Neural progenitor cell (in vitro differentiated cells): ENCODE results near the gene DCDC1. TPM values are rescaled to one million over a fixed set of nuclear protein-coding genes. Genes with fewer than 3 reads are reported as not detected.

ENCODE experiments used
- DNase-seq: peaks from one replicate; pipeline ENCODE4 v3.0.0-alpha.2; 2016; ENCODE audit warnings: low spot score
- H2AFZ ChIP-seq: fragments of 200-600 bp; sonication (generic); replicated peaks from 2 replicates; pipeline ENCODE4 v1.6.1; 2016; ENCODE audit warnings: antibody characterized with exemption
- H3F3A ChIP-seq: fragments of 200-600 bp; sonication (generic); 2 replicates; pipeline ENCODE4 v1.6.1; 2016; ENCODE audit warnings: antibody characterized with exemption, low read depth
- H3K27ac ChIP-seq: fragments of 200-600 bp; sonication (generic); 2 replicates; pipeline ENCODE4 v1.5.1; 2016; ENCODE audit warnings: mild to moderate bottlenecking
- H3K27me3 ChIP-seq: fragments of 200-600 bp; sonication (generic); 2 replicates; pipeline ENCODE4 v1.6.1; 2016; ENCODE audit warnings: mild to moderate bottlenecking, moderate library complexity
- H3K36me3 ChIP-seq: fragments of 200-600 bp; sonication (generic); 2 replicates; pipeline ENCODE4 v1.5.1; 2016
- H3K4me1 ChIP-seq: fragments of 200-600 bp; sonication (generic); 2 replicates; pipeline ENCODE4 v1.6.1; 2016; ENCODE audit warnings: mixed run types
- H3K4me2 ChIP-seq: fragments of 200-600 bp; sonication (generic); 2 replicates; pipeline ENCODE4 v1.6.1; 2016
- H3K4me3 ChIP-seq: fragments of 200-600 bp; sonication (generic); 2 replicates; pipeline ENCODE4 v1.5.1; 2016
- H3K79me2 ChIP-seq: fragments of 200-600 bp; sonication (generic); 2 replicates; pipeline ENCODE4 v1.6.1; 2016; ENCODE audit warnings: low read depth
- H3K9ac ChIP-seq: fragments of 200-600 bp; sonication (generic); 2 replicates; pipeline ENCODE4 v1.6.1; 2016
- H3K9me3 ChIP-seq: fragments of 200-600 bp; sonication (generic); 2 replicates; pipeline ENCODE4 v1.5.1; 2016; ENCODE audit warnings: low read depth
- H4K20me1 ChIP-seq: fragments of 200-600 bp; sonication (generic); 2 replicates; pipeline ENCODE4 v1.6.1; 2016; ENCODE audit warnings: low read depth
- H3K27ac Mint-ChIP-seq: 3 replicates; pipeline ENCODE4 v1.8.0; 2021; ENCODE audit warnings: mixed read lengths
- H3K27me3 Mint-ChIP-seq: 2 replicates; pipeline ENCODE4 v1.8.0; 2022; ENCODE audit warnings: low read depth, mild to moderate bottlenecking, inconsistent platforms, moderate library complexity, mixed read lengths; ENCODE audit not compliant: insufficient read depth
- H3K36me3 Mint-ChIP-seq: 3 replicates; pipeline ENCODE4 v1.8.0; 2021; ENCODE audit warnings: mixed read lengths
- H3K4me1 Mint-ChIP-seq: 3 replicates; pipeline ENCODE4 v1.8.0; 2021; ENCODE audit warnings: mixed read lengths
- H3K4me3 Mint-ChIP-seq: 3 replicates; pipeline ENCODE4 v1.8.0; 2021; ENCODE audit warnings: mild to moderate bottlenecking, moderate library complexity, mixed read lengths
- H3K9me3 Mint-ChIP-seq: 3 replicates; pipeline ENCODE4 v1.8.0; 2020; ENCODE audit warnings: mixed read lengths
- EZH2 ChIP-seq: fragments of 200-600 bp; sonication (generic); IDR thresholded peaks from 2 replicates; pipeline ENCODE4 v1.6.1; 2017; ENCODE audit warnings: antibody characterized with exemption, mild to moderate bottlenecking, moderate library complexity
- EZH2phosphoT487 ChIP-seq: fragments of 200-600 bp; sonication (generic); IDR thresholded peaks from 2 replicates; pipeline ENCODE4 v1.6.1; 2017; ENCODE audit warnings: antibody characterized with exemption
- total RNA-seq: library from RNA; depleted of rRNA; stranded (reverse); fragments of >200 nt; gene quantifications from 2 replicates; pipeline ENCODE4 v1.2.3, GENCODE V29; 2015; ENCODE audit warnings: low replicate concordance
- TF ChIP-seq, protein P1 (sequence below): fragments of 200-600 bp; sonication (generic); IDR thresholded peaks from 2 replicates; pipeline ENCODE4 v1.5.1; 2017; ENCODE audit warnings: antibody characterized with exemption, mild to moderate bottlenecking

The DCDC1 gene
- total RNA-seq, 1 donor from 2014 or later, result 5.0 TPM

GRCh38 chr11:30983776-30984441 lies 385.6 kb downstream of the DCDC1 start:
- Mint-ChIP-seq H3K36me3 (no peaks in the 10 kb centered on the region), H3K27ac (no peak overlapping the region), H3K4me3 (no peak overlapping the region), H3K9me3 (peaks cover 3% of the 10 kb centered on the region), H3K27me3 (no peaks in the 10 kb centered on the region), H3K4me1 (peaks cover 42% of the 10 kb centered on the region)
- TF ChIP-seq, protein P1, sequence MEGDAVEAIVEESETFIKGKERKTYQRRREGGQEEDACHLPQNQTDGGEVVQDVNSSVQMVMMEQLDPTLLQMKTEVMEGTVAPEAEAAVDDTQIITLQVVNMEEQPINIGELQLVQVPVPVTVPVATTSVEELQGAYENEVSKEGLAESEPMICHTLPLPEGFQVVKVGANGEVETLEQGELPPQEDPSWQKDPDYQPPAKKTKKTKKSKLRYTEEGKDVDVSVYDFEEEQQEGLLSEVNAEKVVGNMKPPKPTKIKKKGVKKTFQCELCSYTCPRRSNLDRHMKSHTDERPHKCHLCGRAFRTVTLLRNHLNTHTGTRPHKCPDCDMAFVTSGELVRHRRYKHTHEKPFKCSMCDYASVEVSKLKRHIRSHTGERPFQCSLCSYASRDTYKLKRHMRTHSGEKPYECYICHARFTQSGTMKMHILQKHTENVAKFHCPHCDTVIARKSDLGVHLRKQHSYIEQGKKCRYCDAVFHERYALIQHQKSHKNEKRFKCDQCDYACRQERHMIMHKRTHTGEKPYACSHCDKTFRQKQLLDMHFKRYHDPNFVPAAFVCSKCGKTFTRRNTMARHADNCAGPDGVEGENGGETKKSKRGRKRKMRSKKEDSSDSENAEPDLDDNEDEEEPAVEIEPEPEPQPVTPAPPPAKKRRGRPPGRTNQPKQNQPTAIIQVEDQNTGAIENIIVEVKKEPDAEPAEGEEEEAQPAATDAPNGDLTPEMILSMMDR, result no peak
- TF ChIP-seq EZH2 (no peak), EZH2phosphoT487 (no peak)
- Histone ChIP-seq H3K36me3 (no peaks in the 10 kb centered on the region), H3F3A (no peaks in the 10 kb centered on the region), H3K4me2 (no peak overlapping the region), H3K4me3 (no peak overlapping the region), H3K79me2 (no peaks in the 10 kb centered on the region), H4K20me1 (no peaks in the 10 kb centered on the region), H3K9ac (no peak overlapping the region), H3K9me3 (no peaks in the 10 kb centered on the region), H3K4me1 (peaks cover 36% of the 10 kb centered on the region), H2AFZ (peak overlapping the region; percentile 70), H3K27ac (no peak overlapping the region), H3K27me3 (no peaks in the 10 kb centered on the region)
- DNase-seq, result peak; percentile 24

DNA sequence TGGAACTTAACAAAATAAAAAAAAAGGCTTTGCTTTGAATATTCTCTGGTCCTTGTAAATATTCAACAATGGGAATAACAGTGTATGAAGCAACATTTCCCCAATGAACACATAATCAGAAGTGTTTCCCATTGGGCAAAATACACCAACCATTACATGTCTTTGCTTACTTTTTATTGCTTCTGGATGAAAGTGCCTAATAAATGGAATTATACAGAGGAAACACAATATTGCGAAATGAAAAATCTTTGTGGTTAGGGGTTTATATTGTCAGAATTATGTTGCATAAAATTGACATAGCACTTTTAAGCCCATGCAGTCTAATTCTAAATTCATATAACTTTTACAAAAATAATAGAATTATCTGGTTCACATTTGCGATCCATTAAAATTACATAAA lies 386.4 kb downstream of the DCDC1 start:
- Mint-ChIP-seq H3K27me3 (no peaks in the 10 kb centered on the region), H3K4me1 (peaks cover 42% of the 10 kb centered on the region), H3K4me3 (no peak overlapping the region), H3K27ac (no peak overlapping the region), H3K9me3 (peaks cover 3% of the 10 kb centered on the region), H3K36me3 (no peaks in the 10 kb centered on the region)
- TF ChIP-seq EZH2phosphoT487, result no peak
- TF ChIP-seq EZH2, result no peak
- TF ChIP-seq, protein P1, result no peak
- Histone ChIP-seq H2AFZ (no peak overlapping the region), H3K4me1 (peaks cover 36% of the 10 kb centered on the region), H3K4me3 (no peak overlapping the region), H3K9ac (no peak overlapping the region), H3K27me3 (no peaks in the 10 kb centered on the region), H3K79me2 (no peaks in the 10 kb centered on the region), H3K9me3 (no peaks in the 10 kb centered on the region), H3F3A (no peaks in the 10 kb centered on the region), H3K27ac (no peak overlapping the region), H3K4me2 (no peak overlapping the region), H4K20me1 (no peaks in the 10 kb centered on the region), H3K36me3 (no peaks in the 10 kb centered on the region)
- no peak for DNase-seq

DNA sequence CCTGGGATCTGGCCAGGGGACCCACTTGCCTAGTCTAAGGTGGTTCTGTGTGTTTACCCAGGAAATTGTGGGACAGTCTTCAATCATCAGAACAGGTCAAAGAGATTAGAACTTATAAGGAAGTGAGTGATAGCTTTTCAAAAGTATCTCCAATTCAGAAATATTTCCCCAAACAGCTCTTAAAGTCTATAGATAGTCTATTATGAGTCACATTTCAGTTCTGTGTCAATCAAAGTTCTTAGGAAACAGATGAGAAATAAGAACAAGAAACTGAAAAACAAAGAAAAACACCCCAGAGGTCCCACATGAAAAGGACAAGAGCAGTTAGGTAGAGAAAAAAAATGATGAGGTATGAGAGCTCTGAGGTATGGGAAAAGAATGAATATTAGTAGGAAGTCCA lies 402.0 kb downstream of the DCDC1 start:
- H3K4me3 Mint-ChIP-seq, result no peak overlapping the region
- H3K9me3 Mint-ChIP-seq, result peaks cover 25% of the 10 kb centered on the region
- no peak for TF ChIP-seq EZH2
- TF ChIP-seq EZH2phosphoT487, result no peak
- TF ChIP-seq, protein P1, result no peak
- no peak for DNase-seq
- no peaks in the 10 kb centered on the region for H3K36me3 ChIP-seq
- H3K9me3 ChIP-seq, result peaks cover 11% of the 10 kb centered on the region
- no peak overlapping the region for H3K9ac ChIP-seq
- H3K79me2 ChIP-seq, result no peaks in the 10 kb centered on the region
- no peaks in the 10 kb centered on the region for H3K4me1 ChIP-seq
- no peak overlapping the region for H3K27ac ChIP-seq
- no peaks in the 10 kb centered on the region for H3K27me3 ChIP-seq
- no peaks in the 10 kb centered on the region for H4K20me1 ChIP-seq
- H3K36me3 Mint-ChIP-seq, result peaks cover 3% of the 10 kb centered on the region
- no peak overlapping the region for H3K27ac Mint-ChIP-seq
- H3K4me3 ChIP-seq, result no peak overlapping the region
- H3K4me1 Mint-ChIP-seq, result no peaks in the 10 kb centered on the region
- H3K4me2 ChIP-seq, result no peak overlapping the region
- H2AFZ ChIP-seq, result no peak overlapping the region
- H3K27me3 Mint-ChIP-seq, result peaks cover 4% of the 10 kb centered on the region
- H3F3A ChIP-seq, result no peaks in the 10 kb centered on the region
